Globus pallidus (tissue), 1 donor: ENCODE data around the gene AFAP1L2.

Source experiments
- DNase-seq: peaks from one replicate; pipeline ENCODE4 v3.0.0-alpha.2; 2015; ENCODE audit warnings: low spot score

Gene AFAP1L2

DNA sequence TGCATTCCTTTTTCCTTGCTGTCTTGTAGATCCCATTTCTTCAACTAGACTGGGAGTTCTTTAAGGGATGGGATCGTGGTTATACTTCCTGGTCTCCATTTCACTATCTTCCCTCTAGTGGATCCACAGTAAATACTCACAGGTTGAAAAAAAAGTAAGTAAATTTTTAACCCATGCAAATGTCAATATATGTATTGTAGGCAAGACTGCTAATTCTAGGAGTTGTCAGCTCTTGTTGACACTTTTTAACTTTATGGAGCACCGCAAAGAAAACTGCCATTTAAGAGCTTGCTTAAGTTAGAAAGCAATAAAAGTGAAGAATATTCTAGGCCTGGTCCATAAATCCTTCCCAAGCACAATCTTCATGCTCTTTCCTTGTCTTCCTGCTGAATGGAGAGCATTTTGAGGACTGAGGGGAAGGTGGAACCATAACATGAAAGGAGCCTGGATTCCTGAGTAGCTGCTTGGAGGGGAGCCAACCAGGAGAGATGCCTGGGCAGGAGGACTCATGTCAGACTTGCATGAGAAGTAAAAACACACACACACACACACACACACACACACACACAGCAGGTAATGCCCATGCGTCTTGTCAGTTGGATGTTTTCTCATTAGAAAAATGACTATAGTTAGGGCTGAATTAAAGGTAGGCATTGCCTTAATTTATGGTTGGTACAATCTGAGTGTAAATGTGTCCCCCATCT, 133.1 kb downstream of the AFAP1L2 start:
- DNase-seq: no peak

DNA sequence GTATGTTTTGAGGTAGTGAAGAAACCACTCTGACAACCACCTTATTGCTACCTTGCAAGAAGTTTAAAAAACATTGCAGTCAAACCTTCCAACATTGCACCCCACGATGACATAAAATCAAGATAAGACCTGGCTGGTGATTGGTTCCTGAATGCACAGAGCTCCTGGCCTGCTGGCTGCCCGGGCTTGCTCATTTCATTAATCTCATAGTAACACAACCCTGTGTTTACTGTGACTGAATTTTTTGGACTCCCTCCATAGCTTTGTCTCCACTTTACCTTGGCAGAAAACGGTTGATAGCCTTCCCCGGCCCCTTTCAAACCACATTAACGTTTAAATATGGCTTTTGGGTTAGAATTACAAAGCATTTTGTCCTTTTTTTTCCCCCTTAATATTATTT, 137.8 kb downstream of the AFAP1L2 start:
- no peak for DNase-seq

DNA sequence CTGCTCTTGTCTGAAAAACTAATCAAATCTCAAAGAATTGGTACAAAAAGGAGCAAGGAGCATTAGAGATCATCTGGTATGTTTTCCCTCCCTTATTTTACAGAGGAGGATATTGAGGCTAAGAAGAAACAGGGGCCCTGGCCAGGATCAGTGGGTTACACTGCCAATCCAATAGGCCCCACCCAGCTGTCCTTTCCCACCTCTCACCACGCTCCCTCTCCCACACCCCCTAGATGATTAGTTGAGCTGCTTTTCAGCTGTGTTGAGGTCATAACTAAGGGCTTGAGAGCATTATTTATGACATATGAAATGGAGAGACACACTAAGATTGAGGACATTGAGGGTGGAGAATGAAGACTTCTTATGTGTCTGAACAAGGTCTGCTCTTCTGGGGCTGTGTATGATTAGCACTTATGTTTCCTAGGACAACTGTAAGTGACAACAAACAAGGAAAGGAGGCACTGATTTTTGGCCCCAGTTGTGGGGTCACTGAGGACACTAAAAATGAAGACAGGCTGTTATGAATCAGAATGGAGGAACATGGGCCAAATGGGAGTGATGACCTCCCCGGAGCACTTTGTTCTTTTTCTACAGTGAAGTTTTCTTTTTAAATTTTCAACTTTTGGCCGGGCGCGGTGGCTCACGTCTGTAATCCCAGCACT, 138.8 kb downstream of the AFAP1L2 start:
- no peak for DNase-seq

DNA sequence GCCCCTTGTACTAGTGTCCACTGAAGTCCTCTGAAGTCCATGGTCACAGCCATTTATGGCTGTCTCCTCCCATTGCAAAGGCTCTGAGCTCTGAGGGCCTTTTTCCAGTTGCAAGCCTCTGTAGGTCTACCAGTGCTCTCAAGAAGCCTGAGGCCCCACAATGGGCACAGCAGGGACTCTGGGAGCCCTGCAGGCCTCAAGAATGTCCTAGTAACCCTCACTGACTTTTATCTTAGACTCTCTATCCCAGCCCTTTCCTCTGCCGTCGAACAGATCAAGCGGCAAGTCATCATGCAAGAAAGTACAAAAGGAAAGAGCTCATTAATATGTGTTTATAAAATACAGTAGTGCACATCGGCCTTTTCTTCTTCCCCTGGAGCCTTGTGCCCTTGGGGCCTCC, 141.8 kb downstream of the AFAP1L2 start:
- DNase-seq: no peak

DNA sequence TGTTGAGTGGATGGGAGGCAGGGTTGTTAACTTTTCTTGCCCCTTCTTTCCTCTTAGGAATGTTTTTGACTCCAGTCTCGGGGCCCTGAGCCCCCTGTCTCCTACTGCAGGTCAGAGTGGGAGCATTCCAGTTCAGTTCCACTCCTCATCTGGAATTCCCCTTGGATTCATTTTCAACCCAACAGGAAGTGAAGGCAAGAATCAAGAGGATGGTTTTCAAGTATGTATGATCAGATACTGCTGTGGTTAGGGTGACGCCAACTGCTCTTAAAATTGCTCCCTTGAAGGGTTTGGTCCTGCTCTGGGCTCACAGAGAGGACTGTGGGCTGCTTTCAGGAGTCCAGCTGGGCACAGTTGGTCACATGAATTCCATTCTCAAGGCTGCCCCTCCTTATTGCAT, 143.2 kb downstream of the AFAP1L2 start:
- DNase-seq: no peak

DNA sequence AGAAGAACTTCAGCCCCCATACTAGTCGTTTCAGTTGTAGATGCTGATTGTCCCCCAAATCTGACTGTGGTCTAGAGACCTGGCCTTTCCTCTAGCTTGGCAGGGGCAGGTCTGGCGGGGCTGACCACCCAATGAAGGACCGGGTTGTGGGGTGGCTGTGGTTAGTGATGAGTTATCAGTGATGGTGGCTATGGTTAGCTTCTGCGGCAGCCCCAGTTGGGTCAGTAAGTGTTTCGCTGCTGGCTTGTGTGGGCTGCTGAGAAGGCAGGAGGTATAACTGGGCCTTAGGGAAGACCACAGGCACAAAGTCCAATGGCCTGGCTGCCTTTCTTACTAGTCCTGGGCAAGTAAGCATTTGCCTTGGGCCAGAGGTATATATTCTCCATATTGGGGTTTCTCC, 143.9 kb downstream of the AFAP1L2 start:
- DNase-seq: no peak

DNA sequence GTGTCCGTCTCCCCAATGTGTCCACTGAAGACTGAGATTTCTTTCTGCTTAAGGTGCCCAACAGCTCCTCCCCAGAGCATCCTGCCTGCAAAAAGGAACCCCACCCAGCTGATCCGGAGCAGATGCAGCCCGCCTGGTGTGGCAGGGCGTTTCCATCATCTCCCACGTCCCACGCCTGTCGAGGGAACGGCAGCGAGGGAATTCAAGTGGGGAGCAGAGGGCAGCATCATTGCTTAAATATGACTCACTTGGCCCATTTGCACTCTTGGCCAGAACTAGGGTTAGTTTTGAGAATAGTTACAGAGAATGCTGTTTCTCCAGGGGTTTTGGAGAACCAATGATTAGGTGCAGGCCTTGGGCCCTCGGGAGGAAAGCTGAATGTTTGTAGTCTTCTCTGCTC, 144.5 kb downstream of the AFAP1L2 start:
- no peak for DNase-seq

DNA sequence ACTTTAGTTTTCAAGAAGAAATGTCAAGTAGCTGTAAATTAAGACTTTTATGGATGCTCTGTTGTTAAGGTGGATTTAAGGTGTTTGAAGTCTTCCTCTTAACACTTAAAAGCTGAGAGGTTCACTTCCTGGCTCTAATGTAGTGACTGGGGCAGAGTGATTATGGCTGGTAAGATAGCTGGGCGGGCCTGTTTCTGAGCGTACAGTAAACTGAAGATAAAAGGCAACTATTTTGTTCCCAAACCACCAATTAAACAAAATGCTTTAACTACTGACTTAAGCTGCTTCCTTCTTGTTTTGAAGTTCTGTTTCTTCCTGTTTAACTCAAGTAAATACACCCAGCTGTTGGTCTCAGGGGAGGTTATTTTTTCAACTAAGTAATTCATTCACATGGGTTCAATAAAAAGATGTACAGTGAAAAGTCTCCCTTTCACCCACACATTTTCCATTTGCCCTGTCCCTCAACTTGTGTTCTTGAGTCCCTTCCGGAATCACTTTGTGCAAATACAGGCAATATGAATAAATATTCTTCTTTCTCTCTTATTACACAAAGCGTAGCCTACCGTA, 145.9 kb downstream of the AFAP1L2 start:
- DNase-seq: no peak

DNA sequence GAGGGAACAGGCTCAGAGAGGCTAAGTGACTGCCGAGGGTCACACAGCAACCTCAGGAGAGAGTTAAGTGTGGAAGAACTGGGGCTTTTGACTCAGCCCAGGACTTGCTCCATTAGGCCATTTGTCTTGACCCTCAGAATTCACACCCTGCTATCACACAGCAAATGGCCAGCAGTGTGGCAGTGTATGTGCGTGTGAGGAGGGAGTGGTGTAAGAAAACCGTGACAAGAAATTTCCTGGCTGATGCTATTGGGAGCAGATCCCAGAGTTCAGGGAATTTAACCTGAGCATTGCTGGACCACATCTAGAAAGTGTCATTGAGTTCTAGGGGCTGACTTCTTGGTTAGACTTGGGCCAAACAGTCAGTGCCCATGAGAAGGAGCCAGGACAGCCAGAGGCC, 146.8 kb downstream of the AFAP1L2 start:
- no peak for DNase-seq

DNA sequence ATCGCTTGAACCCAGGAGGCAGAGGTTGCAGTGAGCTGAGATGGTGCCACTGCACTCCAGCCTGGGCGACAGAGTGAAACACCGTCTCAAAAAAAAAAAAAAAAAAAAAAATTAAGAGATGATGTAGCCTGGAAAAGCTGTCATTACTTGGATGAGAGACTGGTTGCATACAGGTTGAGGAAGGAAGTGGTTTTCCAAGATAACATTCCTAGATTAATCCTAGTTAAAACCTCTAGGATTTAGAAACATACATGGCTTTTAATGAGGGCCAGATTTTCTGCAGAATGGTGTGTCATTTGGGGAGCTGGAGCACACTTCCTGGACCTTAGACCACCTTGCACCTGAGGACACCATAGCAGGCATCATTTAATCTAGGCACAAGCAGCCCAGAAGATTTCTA, 147.5 kb downstream of the AFAP1L2 start:
- no peak for DNase-seq

DNA sequence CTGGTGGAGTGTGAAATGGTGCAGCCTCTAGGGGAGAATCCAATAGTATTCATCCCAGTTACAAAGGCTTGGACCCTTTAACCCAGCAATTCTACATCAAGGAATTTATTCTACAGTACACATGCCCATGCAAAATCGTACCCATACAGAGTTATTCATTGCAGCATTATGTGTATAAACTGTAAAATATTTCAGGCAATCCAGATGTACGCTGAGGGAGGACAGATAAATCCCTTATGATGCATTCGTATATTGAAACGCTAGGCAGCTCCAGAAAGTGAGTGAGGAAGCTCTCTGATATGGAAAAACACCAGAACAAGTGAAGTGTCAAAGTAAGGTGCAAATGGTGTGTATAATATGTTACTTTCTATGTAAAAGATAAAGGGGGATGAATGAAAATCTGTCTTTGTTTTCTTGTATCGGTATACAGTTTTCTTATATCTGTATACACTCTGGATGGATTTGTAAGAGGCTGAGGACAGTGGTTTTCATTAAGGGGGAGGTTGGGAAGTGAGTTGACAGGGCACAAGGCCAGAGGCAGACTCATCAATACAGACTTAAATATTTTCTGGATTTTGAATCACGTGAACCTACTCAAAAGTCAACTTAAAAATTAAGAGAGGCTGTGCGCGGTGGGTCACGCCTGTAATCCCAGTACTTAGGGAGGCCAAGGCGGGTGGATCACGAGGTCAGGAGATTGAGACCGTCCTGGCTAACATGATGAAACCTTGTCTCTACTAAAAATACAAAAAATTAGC, 148.1 kb downstream of the AFAP1L2 start:
- no peak for DNase-seq

DNA sequence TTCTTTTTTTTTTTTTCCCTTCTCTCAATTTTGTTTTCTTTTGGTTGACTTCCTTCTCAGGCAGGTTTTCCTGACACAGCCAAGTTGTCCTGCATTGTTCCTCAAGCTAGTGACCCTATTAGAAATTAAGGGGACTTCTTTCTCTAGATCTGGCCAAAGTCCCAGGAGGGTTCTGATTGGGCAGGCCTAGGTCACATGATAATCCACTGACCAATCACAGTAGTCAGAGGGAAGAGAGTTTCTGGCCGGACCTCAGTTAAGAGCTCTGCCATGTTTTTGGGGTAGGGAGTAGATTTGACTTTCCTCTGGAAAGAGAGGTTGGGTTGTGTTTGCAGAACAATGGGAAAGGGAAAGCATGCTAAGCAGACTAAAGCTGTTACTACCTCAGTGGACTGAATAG, 149.1 kb downstream of the AFAP1L2 start:
- no peak for DNase-seq

DNA sequence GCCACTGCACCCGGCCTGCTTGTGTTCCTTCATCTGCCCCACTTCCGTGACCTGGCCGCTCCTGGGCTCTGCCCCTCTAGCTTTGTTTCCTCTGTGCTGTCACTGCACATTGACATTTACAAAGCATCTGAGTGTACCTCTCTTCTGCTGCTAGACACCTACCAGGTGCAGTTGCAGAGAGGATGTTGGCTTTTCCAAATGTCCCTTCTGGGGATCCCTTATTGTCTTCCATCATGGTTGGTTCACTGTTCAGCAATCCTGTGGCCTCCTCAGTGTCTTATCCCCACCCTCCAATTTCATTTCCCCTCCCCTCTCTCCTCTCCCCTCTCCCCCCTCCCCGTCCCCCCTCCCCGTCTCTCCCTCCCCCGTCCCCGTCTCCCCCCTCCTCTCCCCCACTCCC, 151.4 kb downstream of the AFAP1L2 start:
- DNase-seq: no peak

DNA sequence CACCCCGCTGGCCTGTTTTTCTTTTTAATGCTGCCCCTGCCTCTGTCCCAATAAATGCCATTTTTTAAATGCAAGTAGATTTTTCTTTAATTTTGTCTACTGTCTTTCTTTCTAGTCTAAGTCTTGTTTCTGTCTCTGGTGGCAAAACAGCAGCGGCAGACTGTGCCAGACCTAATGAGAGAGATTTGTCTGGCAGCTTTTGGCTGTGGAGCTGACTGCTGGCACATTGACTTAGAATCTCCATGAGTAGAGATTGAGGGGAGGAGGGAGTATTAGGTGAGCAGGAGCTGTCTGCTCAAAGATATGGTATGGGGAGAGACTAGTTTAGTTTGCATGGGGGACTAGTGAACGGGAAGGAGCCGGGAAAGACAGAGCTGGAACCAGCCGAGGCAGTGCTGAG, 152.2 kb downstream of the AFAP1L2 start:
- DNase-seq: no peak

DNA sequence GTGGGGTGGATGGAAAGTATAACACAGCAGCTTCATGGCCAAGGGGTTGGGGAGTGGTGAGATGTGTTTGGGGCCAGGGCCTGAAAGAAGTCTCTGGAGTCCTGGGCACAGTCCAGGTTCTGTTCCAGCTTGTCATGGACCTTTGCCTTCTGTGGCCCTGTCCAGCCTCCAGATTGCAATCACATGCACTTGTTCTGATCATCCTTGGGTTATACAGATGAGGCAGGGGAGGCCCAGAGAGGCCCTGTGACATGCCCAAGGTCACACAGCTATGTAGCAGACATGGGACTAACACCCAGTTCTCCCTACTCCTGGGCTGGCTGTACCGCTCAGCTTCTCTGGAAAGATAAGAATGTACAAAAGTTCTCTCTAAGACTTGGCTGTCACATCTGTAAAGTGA, 153.6 kb downstream of the AFAP1L2 start:
- DNase-seq: no peak

DNA sequence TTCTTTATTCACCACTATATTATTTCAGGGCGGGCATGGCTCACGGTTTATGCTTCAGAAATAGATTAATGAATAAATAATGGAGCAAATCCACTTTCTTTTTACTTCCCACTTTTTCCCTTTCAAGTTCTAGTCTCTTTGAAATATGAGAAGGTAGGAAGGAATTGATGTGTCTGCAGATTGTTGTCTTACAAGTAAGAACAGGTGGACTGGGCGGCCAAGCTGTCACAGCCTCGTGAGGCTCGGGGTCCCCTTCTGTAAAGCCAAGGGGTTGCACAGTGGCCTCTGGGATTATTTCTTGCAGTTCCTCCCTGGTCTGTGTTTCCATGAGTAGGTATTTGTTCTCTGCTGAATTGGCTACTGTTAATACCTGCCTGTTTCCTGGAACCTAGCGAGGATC, 154.1 kb downstream of the AFAP1L2 start:
- no peak for DNase-seq

DNA sequence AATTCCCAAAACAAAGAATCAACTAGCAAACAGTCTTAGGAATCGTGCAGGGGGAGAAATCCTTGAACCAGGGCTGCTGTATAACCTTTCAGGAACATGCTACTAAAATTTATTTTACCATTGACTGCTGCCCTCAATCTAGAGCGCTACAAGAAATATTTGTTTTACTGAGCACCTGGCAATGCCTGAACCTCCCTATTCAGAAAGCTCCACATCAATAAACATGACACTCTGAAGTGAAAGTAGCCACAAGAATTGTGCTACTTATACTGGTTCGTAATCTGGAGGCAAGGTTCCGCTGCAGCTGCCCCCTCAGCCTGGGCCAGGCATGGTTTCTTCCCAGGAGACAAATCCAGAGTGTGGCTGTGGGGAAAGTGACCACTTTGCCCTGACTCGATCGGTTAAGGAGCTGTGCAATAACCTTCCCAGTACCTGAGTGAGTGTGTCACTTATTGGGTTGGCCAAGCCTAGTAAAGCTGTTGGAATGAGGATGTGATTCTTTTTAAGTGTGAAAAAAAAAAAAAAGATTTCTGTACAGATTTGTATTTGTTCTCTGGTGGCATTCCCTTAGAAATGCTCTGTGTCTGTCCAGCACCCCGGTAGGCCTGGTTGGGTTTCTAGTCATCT, 157.5 kb downstream of the AFAP1L2 start:
- no peak for DNase-seq

DNA sequence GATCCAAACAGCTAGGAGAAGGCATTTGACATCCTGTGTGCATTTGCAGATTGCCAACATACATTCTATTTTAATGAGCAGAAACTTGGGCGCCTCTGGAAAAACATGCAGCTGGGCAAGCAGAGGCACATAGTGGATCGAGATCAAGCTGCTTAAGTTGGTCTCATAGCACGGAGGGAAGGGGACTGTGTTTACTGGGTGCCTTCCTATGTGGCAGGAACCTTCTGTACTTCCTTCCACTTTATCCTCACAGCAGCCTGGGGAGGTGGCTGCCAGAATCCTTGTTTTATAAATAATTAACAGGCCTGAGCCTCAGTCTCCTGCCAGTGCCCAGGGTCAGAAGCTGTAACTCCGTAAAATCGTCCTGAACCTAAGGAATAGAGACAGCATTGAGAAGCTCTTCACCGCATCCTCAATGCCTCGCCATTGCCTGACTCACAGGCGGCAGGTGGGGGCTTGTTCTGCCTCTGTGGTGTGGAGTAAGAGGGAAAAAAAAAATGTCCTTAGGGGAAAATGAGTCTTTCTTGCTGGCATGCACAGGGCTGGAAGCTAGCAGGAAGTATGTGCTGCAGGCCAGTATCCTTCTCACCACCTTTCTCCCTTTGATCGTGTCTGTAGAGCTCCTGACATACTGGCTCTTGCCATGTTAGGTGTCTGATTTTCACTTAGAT, 159.0 kb downstream of the AFAP1L2 start:
- DNase-seq: no peak
